GM21423 (cell line): ENCODE data around the gene C19orf53.
"Not testable (repeated sequence)": the region's sequence is repeated elsewhere in the genome, so short reads cannot be mapped to it uniquely, and the experiment has no call there.

Source experiments
- ATAC-seq: cut with Tn5 transposase; IDR thresholded peaks from one replicate; pipeline ENCODE4 v1.9.1; 2021; ENCODE audit warnings: mild to moderate bottlenecking, moderate library complexity; ENCODE audit not compliant: unreplicated experiment

Gene C19orf53

DNA sequence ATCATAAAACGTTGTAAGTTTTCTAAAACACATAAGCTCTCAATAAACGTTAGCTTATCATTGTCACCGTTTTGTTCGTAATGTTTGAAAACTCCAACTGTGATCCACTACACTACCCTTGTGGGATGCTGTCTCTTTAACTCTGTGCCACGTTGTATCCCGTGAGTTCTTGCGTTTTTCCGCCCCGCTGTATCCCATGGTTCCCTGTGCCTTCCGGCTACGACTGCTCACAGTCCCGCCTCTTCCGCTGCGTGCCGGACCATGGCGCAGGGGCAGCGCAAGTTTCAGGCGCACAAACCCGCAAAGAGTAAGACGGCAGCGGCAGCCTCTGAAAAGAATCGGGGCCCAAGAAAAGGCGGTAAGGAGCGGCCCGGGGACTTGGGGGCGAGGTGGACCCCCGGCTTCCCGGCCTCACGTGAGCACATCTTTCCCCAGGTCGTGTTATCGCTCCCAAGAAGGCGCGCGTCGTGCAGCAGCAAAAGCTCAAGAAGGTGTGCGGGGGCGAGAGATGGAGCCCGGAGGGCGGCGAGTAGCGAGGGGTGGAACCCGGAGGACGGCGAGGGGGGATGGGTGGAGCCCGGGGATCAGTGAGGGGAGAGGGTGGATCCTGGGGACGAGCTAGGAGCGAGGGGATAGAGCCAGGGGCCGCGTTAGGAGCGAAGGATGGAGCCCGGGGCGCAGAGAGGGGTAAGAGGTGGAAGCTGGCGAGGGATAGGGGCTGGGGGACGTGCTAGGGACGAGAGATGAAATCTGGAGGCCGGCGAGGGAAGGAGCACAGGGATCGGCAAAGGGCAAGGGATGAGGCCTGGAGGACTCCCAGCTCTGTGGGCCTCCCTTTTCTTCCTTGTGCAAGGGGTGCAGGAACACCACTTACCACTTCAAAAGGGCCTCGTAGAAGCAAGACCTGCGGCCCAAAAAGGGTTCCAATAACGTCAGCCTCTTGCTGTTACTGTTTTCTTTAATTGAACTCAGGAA lies at the start of gene C19orf53:
TSS of gene C19orf53 (plus strand) at position 240 of the 975 bp plus-strand sequence. CDS start at position 262, 22 bp downstream.
- peak; percentile 90 for ATAC-seq

DNA sequence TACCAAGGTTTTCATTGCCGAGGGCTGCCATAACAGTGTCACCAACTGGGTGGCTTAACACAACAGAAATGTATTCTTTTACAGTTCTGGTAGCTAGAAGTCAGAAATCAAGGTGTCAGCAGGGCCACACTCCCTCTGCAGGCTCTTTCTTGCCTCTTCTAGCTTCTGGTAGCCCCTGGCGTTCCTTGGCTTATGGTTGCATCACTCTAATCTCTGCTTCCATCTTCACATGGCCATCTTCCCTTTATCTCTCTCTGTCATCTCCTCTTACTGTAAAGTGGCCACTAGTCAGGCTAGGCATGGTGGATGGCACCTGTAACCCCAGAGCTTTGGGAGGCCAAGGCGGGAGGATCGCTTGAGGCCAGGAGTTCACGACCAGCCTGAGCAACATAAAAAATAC lies 47.9 kb upstream of the C19orf53 start:
- ATAC-seq: no peak

DNA sequence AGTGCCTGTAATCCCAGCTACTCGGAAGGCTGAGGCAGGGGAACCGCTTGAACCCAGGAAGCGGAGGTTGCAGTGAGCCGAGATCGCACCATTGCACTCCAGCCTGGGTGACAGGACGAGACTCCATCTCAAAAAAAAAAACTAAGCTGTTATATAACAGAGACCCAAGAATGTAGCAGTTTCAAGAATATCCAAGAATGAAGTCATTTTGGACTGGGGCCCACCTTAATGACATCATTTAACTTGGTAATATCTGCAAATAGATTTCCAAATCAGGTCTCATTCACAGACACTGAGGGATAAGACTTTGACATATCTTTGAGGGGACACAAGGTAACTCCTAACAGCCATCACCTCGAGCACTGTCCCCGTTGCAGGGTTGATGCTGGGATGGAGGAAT lies 46.5 kb upstream of the C19orf53 start:
- ATAC-seq: no peak

DNA sequence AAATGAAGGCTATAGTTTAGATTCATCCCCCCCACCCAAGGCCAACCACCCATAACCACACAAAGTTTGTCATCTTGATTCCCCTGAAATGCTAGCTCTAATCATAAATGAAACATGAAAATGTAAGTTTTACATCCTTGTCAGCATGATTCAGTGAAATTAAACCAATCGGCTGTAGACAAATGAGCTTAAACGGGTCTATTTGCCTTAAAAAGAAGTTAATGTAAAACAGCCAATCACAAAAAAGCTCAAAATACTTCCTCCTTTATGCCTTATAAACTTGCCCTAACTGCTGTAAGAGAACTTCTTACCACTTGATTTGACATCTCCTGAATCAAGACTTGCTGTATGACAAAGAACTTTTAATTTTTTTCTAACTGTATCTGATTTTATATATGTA lies 44.4 kb upstream of the C19orf53 start:
- ATAC-seq: no peak

DNA sequence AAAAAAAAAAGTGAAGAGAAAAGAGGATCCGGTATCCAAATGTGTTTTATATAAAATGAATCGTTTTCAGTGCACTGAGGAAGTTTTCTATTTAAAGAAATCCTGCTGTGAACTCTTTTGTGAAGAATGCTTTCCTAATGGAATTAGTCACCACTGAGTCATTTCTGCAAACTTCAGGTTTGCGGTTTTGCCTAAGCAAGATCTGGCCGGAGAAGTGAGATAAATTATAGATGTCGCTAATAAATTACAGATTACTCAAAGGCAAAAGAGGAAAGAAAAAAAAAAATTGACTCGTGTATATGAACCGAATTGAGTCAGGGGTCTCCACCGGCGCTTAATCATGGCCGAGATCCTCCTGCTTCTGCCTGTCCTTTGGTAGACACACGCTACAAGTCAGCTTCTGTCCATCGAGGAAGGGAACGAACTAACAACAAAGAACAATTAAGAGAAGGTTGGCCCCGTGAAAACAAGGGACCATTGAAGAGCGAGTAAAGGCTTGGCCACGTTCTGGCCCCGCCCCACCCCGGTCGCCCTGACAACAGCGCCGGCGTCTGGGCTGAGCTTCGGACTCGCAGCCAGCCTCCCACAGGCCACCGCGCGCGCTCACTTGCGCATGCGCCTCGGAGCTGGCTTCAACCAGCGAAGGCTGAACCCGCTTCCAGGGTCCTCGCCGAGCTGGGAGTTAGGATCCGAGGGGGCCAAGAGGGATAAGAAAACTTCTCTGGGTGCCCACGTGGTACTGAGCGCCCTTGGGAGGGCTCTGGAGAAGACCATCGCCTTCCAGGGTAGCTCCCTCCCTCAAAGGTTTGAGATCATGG lies 42.9 kb upstream of the C19orf53 start:
- peak; percentile 97 for ATAC-seq

DNA sequence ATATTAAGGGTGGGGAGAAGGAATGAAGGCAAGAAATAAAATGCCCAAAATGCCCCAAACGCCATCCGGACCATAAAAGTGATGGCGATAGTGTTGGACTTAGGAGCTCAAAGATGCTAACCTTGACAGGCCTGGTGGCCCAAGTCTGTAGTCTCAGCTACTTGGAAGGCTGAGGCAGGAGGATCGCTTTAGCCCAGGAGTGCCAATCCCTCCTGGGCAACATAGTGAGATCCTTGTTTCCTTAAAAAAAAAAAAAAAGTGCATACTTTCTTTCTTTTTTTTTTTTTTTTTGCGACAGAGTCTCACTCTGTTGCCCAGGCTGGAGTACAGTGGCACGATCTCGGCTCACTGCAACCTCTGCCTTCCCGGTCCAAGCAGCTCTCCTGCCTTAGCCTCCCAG lies 41.9 kb upstream of the C19orf53 start:
- no peak for ATAC-seq

DNA sequence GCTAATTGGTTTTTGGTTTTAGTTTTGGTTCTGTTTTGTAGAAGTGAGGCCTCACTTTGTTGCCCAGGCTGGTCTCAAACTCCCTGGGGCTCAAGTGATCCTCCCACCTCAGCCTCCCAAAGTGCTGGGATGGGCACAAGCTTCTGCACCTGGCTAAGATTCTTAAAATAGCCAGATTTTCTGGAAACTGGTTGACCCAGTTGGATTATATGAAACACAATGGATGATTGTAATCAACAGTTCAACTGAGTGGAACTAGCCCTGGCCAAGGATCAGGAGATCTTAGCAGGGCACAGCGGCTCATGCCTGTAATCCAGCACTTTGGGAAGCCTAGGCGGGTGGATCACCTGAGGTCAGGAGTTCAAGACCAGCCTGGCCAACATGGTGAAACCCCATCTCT lies 39.5 kb upstream of the C19orf53 start:
- ATAC-seq: no peak

DNA sequence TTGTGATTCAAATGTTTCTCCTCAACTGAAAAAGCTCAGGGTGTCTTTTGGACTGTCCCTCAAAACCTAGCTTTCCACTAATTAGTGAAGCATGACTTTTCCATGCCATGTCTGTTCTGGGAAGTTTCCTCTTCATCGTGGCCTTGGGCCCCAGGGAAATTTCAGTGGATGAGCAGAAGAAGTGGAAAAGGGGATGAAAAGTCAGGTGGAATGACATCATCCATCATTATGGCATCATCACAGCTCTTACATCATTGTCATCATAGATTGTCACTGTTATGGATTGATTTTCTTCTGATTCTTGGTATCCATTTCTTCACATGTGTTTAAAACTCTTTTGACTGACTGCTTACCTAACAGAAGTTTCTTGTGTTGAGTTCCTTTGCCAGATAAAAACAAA lies 36.2 kb upstream of the C19orf53 start:
- ATAC-seq: no peak

DNA sequence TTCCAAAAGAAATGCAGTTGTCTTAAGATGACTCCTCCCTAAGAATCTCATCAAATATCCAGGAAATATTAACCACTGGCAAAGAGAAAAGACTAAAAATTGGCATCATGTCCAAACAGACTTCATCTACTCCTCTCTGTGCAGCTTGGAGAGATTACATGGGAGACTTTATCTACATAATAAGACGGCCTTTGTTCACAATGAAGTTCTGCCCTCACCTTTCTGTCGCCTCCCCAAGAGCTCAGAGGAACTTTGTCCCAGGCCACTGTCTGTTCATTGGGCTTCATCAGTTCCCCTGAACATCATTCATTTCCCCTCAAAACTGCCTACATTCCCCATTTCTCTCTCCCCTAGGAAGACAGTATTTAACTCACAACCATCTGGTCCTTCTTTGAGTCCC lies 32.4 kb upstream of the C19orf53 start:
- ATAC-seq: no peak

DNA sequence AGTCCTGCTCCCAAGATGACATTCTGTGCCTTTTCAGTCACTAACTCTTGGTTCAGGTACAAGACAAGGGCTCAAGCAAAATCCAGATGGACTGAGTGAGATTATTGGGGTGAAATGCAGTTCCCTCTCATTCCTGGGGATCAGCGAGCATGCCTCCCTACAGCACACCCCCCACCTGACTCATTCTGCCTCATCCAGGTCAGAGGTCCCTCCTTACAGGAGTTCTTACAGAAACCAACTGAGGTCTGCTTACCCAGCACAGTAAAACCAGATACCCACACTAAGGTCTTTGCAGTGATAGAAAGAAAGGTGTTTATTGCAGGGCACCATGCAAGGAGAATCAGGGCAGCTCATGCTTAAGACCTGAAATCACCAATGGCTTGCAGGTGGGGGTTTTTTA lies 31.5 kb upstream of the C19orf53 start:
- no peak for ATAC-seq

DNA sequence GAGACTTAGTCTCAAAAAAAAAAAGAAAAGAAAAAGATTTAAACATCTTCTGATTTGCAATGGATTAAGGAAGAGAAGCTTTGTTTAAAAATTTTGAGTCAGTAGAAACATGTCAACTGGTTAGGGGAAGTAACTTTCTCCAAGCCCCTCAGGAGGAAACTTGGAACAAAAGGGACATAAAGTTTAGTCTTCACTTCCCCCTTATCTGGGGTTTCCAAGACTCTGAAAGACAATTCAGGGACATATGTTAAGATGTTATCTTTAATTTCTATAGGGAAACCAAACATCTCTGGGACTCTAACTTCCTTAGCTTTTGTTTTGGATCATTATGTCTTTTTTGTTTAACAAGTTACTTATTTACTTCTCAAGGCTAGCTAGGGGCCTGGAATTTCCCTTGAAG lies 30.1 kb upstream of the C19orf53 start:
- no peak for ATAC-seq

DNA sequence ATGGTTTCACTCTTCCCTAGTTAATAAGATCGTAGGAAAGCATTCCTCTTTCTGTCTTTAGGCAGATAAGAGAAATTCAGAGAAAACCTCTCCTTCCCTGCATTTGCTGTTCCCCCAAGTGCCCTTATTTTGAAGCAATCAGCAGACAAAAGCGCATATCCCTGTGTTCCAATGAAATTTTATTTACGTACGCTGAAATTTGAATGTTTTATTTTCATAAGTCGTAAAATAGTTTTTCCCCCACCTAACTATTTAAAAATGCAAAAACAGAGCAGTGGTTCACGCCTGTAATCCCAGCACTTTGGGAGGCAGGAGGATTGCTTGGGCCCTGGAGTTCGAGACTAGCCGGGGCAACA lies 27.2 kb upstream of the C19orf53 start:
- no peak for ATAC-seq

DNA sequence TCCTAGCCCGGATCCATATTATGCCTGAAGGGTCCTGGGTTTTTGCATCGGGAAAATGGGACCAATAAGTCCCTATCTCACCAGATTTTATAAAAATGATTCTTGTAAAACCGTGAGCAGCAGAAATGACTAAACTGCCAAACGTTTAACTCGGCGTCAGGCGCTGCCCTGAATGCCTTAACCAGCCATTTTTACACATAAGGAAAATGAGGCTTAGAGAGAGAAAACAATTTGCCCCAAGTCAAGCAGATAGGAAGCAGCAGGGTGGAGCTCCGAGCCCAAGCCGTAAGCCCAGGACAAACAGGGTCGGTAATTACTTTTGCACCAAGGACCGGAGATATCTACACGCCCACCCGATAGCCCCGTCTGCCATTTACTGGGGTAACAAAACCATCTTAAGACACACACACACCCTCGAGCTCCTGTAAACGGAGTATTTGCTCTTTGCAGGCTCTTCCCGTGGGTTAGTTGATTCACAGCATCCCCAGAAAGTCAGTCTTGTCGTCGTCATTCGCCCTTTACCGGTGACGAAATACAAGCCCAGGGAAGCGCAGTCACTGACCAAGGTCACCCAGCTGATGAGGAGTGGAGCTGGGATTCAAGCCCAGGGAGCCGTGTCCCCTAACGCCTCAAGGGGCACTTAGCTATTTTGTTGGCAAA lies 26.0 kb upstream of the C19orf53 start:
- ATAC-seq: no peak

DNA sequence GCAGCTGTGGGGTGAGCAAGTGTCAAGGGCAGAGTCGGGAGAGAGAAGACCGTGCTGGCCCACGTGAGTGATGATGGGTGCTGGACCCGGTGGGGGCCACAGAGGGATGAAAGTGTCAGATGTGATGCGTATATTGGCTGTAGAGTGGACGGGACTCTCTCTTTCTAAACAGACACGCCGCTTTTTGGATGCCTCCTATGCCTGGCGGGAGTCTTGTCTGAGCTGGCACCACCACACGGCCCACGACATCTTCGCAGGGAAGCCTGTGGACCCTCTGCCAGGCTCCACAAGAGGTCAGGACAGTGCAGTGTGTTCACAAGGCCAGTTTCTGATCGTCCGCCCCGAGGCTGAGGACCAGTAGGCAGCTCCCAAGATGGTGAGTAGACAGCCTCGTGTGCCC lies 22.8 kb upstream of the C19orf53 start:
- no peak for ATAC-seq

DNA sequence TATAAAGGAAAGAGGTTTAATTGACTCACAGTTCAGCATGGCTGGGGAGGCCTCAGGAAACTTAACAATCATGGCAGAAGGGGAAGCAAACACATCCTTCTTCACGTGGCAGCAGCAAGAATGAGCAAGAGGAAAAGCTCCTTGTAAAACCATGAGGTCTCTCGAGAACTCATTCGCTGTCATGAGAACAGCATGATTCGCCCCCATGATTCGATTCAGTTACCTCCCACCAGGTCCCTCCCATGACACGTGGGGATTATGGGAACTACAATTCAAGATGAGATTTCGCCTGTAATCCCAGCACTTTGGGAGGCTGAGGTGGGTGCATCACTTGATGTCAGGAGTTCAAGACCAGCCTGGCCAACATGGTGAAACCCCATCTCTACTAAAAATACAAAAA lies 20.6 kb upstream of the C19orf53 start:
- not testable (repeated sequence) for ATAC-seq

DNA sequence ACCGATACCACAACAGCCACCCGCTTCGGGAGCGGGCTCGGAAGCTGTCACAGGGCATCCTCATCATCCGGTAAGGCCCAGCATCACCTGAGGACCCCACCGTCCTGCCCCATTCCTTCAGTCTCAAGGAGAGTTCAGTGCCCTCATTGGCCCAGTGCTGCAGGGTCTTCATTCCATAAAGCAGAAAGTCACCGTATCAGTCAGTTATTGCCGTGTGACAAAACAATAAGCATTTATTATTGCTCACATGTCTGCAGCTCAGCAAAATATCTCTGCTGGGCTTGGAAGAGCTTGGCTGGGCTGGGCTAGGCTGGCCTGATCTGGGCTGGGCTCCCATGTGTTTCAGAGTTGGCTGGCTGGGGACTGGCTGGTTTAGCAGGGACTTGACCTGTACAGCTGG lies 18.0 kb upstream of the C19orf53 start:
- ATAC-seq: no peak

DNA sequence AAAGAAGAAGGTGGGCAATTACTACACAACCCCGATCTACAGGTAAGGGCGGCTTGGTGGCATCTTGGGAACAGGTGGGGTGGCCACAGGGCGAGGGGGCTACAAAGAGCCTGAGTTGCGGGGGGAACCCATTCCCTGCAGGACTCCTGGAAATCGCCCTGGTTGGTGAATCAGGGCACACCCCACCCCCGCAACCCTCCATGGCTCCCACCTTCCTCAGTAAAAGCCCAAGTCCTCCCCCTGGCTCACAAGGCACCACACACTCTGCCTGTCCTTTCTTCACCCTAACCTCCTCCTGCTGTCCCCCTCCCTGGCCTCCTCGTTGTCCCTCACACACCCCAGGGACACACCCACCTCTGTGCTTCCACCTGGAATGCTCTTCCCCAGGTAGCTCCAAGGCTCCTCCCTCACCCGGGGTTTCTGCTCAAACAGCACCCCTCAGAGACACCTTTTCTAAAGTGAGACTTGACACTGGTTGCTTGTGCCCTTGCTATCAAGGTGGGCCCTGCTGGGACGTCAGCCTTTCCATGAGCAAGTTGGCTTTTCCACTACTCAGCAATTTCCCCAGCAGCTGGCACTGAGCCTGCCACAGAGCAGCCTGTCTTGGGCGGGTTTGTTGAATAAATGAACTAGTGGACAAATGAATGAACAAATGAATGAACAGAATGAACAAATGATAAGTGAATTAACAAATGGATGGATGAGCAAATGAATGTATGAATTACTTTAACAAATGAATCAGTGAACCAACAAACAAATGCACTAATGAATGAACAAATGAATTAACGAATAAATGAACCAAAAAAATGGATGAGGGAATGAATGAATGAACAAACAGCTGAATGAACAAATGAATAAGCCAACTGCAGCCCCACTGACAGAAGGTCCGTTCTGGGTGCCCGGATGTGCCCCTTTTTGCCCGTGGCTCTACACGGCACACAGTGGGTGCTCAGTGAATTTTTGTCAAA lies 16.2 kb upstream of the C19orf53 start:
- ATAC-seq: no peak

DNA sequence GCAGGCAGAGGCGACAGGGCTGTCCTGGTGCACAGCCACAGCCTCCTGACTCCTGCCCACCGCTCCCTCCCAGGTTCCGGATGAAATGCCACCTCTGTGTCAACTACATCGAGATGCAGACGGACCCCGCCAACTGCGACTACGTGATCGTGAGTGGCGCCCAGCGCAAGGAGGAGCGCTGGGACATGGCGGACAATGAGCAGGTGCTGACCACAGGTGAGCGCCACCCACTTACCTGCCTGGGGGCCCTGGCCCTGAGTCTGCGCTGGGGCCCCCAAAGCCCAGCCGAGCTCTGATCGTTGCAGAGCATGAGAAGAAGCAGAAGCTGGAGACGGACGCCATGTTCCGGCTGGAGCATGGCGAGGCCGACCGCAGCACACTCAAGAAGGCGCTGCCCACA lies 15.5 kb upstream of the C19orf53 start:
- no peak for ATAC-seq

DNA sequence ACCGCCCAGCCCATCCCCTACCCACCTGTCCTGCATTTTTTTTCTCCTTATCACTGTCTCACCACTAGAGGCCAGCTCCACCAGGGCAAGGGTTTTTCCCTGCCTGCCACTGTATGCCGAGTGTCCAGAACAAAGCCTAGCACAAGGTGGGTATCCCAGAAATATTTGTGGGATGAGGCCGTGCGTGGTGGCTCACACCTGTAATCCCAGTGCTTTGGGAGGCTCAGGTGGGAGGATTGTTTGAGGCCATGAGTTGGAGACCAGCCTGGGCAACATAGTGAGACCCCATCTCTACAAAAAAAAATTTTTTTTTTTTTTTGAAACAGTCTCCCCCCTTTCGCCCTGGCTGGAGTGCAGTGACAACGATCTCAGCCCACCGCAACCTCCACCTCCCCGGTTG lies 12.8 kb upstream of the C19orf53 start:
- ATAC-seq: no peak

DNA sequence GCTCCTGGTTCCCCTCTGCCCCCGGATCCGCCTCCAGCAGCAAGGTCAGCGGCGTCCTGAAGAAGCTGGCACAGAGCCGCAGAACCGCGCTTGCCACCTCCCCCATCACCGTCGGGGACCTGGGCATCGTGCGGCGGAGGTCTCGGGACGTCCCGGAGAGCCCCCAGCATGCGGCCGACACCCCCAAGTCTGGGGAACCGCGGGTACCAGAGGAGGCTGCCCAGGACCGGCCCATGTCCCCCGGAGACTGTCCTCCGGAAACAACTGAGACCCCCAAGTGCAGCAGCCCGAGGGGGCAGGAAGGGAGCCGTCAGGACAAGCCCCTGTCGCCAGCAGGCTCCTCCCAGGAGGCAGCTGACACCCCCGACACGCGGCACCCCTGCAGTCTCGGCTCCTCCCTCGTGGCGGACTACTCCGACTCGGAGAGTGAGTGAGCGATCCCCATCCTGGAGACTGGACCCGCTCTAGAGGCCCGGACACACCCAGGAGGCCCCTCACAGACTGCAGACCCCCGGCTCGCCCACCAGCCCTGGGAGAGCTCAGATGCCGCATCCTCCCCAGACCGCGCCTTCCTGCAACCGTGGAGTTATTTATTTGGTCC lies 11.5 kb upstream of the C19orf53 start:
- no peak for ATAC-seq
